HepG2 (cell line): ENCODE results near the gene ADAM15. TPM values are rescaled to one million over a fixed set of nuclear protein-coding genes. Genes with fewer than 3 reads are reported as not detected.
A peak's percentile ranks its signal among the peaks of the same experiment; 100 is the strongest.

Source experiments
- ATF6 ChIP-seq: sonication (generic); formaldehyde crosslinking; conservative IDR thresholded peaks from 2 replicates; pipeline ENCODE4 v1.4.0; 2020; ENCODE audit warnings: missing genetic modification reagents
- ATM ChIP-seq: fragments of 450-650 bp; IDR thresholded peaks from 2 replicates; pipeline ENCODE4 v1.7.1; 2017; ENCODE audit warnings: mild to moderate bottlenecking, borderline replicate concordance
- CAMTA2 ChIP-seq: sonication (generic); formaldehyde crosslinking; IDR thresholded peaks from 2 replicates; pipeline ENCODE4 v1.4.0; 2020; ENCODE audit warnings: mild to moderate bottlenecking, missing genetic modification reagents, borderline replicate concordance
- HHEX ChIP-seq: IDR thresholded peaks from 2 replicates; pipeline ENCODE4 v1.6.1; 2016; ENCODE audit warnings: control low read depth
- KDM2A ChIP-seq: sonication (generic); formaldehyde crosslinking; IDR thresholded peaks from 2 replicates; pipeline ENCODE4 v1.4.0; 2020; ENCODE audit warnings: low read depth, missing genetic modification reagents, borderline replicate concordance
- PHF8 ChIP-seq: sonication (generic); formaldehyde crosslinking; IDR thresholded peaks from 2 replicates; pipeline ENCODE4 v1.5.0; 2020; ENCODE audit warnings: missing genetic modification reagents
- RAD51 ChIP-seq: fragments of 450-650 bp; IDR thresholded peaks from 2 replicates; pipeline ENCODE4 v1.6.1; 2016; ENCODE audit warnings: borderline replicate concordance
- RFX1 ChIP-seq: fragments of 450-650 bp; IDR thresholded peaks from 2 replicates; pipeline ENCODE4 v1.6.1; 2017
- RFXAP ChIP-seq: sonication (generic); formaldehyde crosslinking; IDR thresholded peaks from 2 replicates; pipeline ENCODE4 v1.4.0; 2020; ENCODE audit warnings: missing genetic modification reagents, borderline replicate concordance
- SMARCE1 ChIP-seq: fragments of 450-650 bp; IDR thresholded peaks from 2 replicates; pipeline ENCODE4 v1.6.1; 2017; ENCODE audit warnings: borderline replicate concordance
- TAF15 ChIP-seq: fragments of 200-400 bp; formaldehyde crosslinking; IDR thresholded peaks from one replicate; pipeline ENCODE4 v1.6.1; 2018; ENCODE audit warnings: mild to moderate bottlenecking, low read depth, low read length; ENCODE audit not compliant: poor library complexity, severe bottlenecking
- TFAP4 ChIP-seq: sonication (generic); IDR thresholded peaks from 2 replicates; pipeline ENCODE4 v1.6.1; 2016; ENCODE audit warnings: low read depth, borderline replicate concordance
- WIZ ChIP-seq: sonication (generic); formaldehyde crosslinking; IDR thresholded peaks from 2 replicates; pipeline ENCODE4 v1.5.1; 2020; ENCODE audit warnings: mild to moderate bottlenecking, missing genetic modification reagents
- ZBTB21 ChIP-seq: sonication (generic); formaldehyde crosslinking; IDR thresholded peaks from 2 replicates; pipeline ENCODE4 v1.4.0; 2020; ENCODE audit warnings: missing genetic modification reagents
- ZNF253 ChIP-seq: sonication (generic); formaldehyde crosslinking; IDR thresholded peaks from 2 replicates; pipeline ENCODE4 v1.8.0; 2022; ENCODE audit warnings: mild to moderate bottlenecking, missing genetic modification reagents, borderline replicate concordance
- ZNF354B ChIP-seq: sonication (generic); formaldehyde crosslinking; IDR thresholded peaks from 2 replicates; pipeline ENCODE4 v1.8.0; 2022; ENCODE audit warnings: mild to moderate bottlenecking, missing genetic modification reagents
- ZNF432 ChIP-seq: sonication (generic); formaldehyde crosslinking; IDR thresholded peaks from 2 replicates; pipeline ENCODE4 v1.5.0; 2020; ENCODE audit warnings: missing genetic modification reagents, mild to moderate bottlenecking, borderline replicate concordance
- ZNF557 ChIP-seq: sonication (generic); formaldehyde crosslinking; IDR thresholded peaks from 2 replicates; pipeline ENCODE4 v1.4.0; 2020; ENCODE audit warnings: missing genetic modification reagents
- ZNF607 ChIP-seq: sonication (generic); formaldehyde crosslinking; IDR thresholded peaks from 2 replicates; pipeline ENCODE4 v1.5.1; 2020; ENCODE audit warnings: missing genetic modification reagents, mild to moderate bottlenecking, borderline replicate concordance
- ZNF609 ChIP-seq: sonication (generic); formaldehyde crosslinking; IDR thresholded peaks from 2 replicates; pipeline ENCODE4 v1.4.0; 2020; ENCODE audit warnings: mild to moderate bottlenecking, missing genetic modification reagents, borderline replicate concordance
- ZNF629 ChIP-seq: sonication (generic); formaldehyde crosslinking; conservative IDR thresholded peaks from 2 replicates; pipeline ENCODE4 v1.5.0; 2020; ENCODE audit warnings: missing genetic modification reagents
- ZNF780A ChIP-seq: sonication (generic); formaldehyde crosslinking; IDR thresholded peaks from 2 replicates; pipeline ENCODE4 v1.8.0; 2022; ENCODE audit warnings: mild to moderate bottlenecking, missing genetic modification reagents, moderate library complexity
- polyA plus RNA-seq, 8 experiments: library from polyadenylated mRNA; depleted of rRNA in 3 of 8; stranded (reverse) in 7 of 8; unstranded in 1 of 8; fragments of >200 nt; fragmentation: Illumina TruSeq in 4 of 8; extraction: Trizol in 4 of 8; gene quantifications; 2 replicates each; pipeline versions ENCODE4 v1.2.1 to v1.2.3, GENCODE V29; 2011 to 2016; ENCODE audit warnings: low read depth in 4 of 8, missing spikeins in 1 of 8, mixed read lengths in 1 of 8; ENCODE audit not compliant: insufficient read depth in 1 of 8
- total RNA-seq, 5 experiments: library from RNA; depleted of rRNA; stranded (reverse); fragments of >200 nt; fragmentation: Illumina TruSeq; extraction: Trizol; gene quantifications; 2 replicates each; pipeline ENCODE4 v1.2.3, GENCODE V29; 2016; ENCODE audit warnings: low read depth in 1 of 5

The ADAM15 gene
- total and polyA plus RNA-seq, 2 of the 13 experiments (the other 11 are each of a cell fraction or from before 2014, with no cell fraction given) = 17.9 to 25.6 TPM

- TF ChIP-seq ZNF609 (CRISPR knock-in tag) (no peak; the same call in 1 of the 2 replicates), ZNF253 (CRISPR knock-in tag) (no peak), ATM (no peak), KDM2A (CRISPR knock-in tag) (peak; percentile 84), ZNF780A (no peak), RFXAP (CRISPR knock-in tag) (no peak), SMARCE1 (no peak), ZNF629 (no peak), ZBTB21 (no peak), PHF8 (CRISPR knock-in tag) (peak; percentile 47; the same call in 1 of the 2 replicates), HHEX (CRISPR knock-in tag) (no peak), RFX1 (no peak), RAD51 (no peak), ZNF354B (CRISPR knock-in tag) (no peak), ZNF607 (CRISPR knock-in tag) (peak; percentile 87; the same call in 1 of the 2 replicates), ATF6 (no peak), TAF15 (no peak), WIZ (CRISPR knock-in tag) (no peak), ZNF557 (CRISPR knock-in tag) (no peak; the same call in 1 of the 2 replicates), TFAP4 (0 out of 2 replicates have a peak, but pooled peaks have one; percentile 41), ZNF432 (CRISPR knock-in tag) (no peak), CAMTA2 (CRISPR knock-in tag) (no peak)
These were observed 40.2 kb downstream of the ADAM15 start (continued) for GRCh38 chr1:155091071-155092051.
